ENCODE data around the gene PRR18.

The PRR18 gene

DNA sequence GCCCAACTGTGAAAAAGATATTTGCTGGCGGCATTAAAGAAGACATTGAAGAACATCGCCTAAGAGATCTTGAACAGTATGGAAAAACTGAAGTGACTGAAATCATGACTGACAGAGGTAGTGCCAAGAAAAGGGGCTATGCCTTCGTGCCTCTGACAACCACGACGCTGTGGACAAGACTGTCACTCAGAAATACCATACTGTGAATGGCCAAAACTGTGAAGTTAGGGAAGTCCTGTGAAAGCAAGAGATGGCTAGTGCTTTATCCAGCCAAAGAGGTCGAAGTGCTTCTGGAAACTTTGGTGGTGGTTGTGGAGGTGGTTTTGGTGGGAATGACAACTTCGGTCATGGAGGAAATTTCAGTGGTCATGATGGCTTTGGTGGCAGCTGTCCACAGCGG is 26.7 kb upstream of the PRR18 start:
- no peak for DNase-seq (ENCODE audit: low read depth)
- TF ChIP-seq, protein P1, sequence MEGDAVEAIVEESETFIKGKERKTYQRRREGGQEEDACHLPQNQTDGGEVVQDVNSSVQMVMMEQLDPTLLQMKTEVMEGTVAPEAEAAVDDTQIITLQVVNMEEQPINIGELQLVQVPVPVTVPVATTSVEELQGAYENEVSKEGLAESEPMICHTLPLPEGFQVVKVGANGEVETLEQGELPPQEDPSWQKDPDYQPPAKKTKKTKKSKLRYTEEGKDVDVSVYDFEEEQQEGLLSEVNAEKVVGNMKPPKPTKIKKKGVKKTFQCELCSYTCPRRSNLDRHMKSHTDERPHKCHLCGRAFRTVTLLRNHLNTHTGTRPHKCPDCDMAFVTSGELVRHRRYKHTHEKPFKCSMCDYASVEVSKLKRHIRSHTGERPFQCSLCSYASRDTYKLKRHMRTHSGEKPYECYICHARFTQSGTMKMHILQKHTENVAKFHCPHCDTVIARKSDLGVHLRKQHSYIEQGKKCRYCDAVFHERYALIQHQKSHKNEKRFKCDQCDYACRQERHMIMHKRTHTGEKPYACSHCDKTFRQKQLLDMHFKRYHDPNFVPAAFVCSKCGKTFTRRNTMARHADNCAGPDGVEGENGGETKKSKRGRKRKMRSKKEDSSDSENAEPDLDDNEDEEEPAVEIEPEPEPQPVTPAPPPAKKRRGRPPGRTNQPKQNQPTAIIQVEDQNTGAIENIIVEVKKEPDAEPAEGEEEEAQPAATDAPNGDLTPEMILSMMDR (IDR thresholded peaks at IDR 0.05; ENCODE audit: insufficient read depth, low read depth, low read length, missing control alignments), result no peak

GRCh38 chr6:166333172-166333995 is 25.2 kb upstream of the PRR18 start:
- H3K4me3 ChIP-seq (ENCODE audit: low read depth, low read length), result peak overlapping the region; percentile 40
- TF ChIP-seq, protein P1 (IDR thresholded peaks at IDR 0.05; ENCODE audit: insufficient read depth, low read depth, low read length, missing control alignments), result no peak
- peak; percentile 89 for DNase-seq (ENCODE audit: low read depth)

More for the DNA sequence above, 26.7 kb upstream of the PRR18 start:
- no peak overlapping the region for H3K4me3 ChIP-seq (ENCODE audit: low read depth, low read length)

DNA sequence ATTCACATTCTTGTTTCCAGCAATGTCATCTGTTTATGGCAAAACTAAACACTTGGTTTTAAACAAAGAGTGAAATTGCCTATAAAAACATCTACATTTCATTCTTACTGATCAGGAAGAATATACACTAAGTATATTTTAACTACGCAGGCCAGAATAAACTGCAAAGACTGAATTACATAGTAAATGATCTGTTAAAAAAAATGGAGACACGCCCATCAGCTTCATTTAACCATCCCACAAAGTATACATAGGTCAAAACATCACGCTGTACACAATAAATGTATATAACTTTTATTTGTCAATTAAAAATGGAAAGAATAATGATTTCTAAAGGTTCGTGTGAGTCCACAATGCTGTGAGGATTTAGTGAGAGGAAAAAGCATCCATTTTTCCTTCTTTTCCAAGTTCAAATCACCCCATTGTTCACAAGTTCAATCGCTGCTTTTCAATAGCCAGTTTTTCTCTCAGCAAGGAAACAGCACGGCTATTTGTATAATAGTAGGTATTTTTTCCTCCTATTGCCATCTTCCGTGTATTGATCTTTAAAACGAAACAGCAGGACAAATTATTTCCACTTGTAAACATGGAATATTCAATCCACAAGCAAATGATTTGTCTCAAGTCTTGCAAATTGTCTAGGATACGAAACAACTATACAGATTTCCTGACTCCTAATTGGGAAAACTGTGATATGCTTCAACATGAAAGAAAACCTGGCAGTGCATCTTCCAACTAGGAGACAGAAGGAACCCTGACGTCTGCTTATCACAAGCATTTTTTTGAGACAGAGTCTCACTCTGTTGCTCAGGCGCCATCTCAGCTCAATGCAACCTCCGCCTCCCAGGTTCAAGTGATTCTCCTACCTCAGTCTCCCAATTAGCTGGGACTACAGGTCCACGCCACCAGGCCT is 23.6 kb upstream of the PRR18 start:
- no peak for DNase-seq (ENCODE audit: low read depth)
- TF ChIP-seq, protein P1 (IDR thresholded peaks at IDR 0.05; ENCODE audit: insufficient read depth, low read depth, low read length, missing control alignments), result no peak
- peak overlapping the region; percentile 3; the same call in 1 of the 2 replicates for H3K4me3 ChIP-seq (ENCODE audit: low read depth, low read length)

DNA sequence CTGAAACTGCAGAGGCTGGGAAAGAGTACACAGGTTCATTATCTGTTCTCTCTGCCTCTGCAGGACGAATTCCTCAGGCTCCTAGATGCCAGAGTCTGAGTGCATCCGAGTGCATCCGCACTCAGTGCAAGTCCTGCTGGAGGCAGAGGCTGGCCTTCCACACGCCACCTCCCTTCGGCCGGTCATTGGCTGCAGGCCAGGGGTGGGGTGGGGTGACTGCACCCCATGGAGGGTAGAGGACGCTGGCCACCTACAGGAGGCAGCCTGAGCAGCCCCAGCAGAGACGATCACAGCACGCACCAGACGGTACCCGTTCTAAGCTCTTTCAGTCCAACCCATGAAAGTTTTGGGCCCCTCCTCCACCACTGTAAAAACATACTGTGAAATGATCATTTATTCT is 22.4 kb upstream of the PRR18 start:
- H3K4me3 ChIP-seq (ENCODE audit: low read depth, low read length), result no peak overlapping the region
- TF ChIP-seq, protein P1 (IDR thresholded peaks at IDR 0.05; ENCODE audit: insufficient read depth, low read depth, low read length, missing control alignments), result no peak
- no peak for DNase-seq (ENCODE audit: low read depth)

DNA sequence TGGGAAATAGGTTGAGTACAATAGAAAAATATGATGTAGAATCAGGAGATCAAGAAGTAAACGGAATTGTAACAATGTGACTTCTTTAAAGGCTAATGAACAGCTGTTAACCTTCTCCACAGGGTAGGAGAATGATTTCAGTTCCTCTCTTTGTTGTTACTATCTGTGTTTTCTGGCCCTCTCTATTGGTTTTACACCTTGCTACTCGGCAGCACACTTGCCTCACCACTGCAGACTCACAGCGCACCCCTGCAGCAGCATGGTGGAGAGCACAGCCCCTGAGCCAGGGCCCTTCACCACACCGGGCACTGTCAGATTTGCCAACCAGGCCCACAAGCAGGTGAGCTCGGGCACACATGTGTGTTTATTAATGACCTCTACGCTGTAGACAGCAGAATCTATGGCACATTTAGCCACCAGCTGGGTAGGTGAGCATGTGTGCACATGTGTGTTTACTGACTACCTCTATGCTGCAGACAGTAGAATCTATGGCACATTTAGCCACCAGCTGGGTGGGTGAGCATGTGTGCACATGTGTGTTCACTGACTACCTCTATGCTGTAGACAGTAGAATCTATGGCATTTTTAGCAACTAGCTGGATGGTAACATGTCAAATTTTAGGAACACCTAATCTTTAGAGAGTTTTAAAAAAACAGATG is 17.3 kb upstream of the PRR18 start:
- no peak overlapping the region for H3K4me3 ChIP-seq (ENCODE audit: low read depth, low read length)
- TF ChIP-seq, protein P1 (IDR thresholded peaks at IDR 0.05; ENCODE audit: insufficient read depth, low read depth, low read length, missing control alignments), result no peak
- DNase-seq (ENCODE audit: low read depth), result peak; percentile 42

DNA sequence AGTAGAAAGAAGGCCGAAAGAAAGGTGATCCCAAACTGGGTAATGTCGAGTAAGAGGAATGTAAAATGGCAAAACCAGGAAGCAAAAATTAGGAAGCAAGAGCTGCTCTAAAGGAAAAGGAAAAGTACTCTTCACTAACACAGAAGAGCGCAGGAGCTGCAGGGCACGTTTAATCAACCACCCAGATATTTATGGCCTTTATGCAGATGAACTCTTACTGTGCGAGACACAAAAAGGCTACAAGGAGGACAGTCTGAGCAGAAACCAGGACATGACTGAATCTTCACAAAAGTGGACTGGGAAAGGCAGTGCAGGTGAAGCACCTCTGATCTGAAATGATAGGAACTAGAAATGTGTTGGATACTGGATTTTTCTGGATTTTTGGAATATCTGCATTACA is 15.2 kb upstream of the PRR18 start:
- TF ChIP-seq, protein P1 (IDR thresholded peaks at IDR 0.05; ENCODE audit: insufficient read depth, low read depth, low read length, missing control alignments), result no peak
- DNase-seq (ENCODE audit: low read depth), result no peak
- no peak overlapping the region for H3K4me3 ChIP-seq (ENCODE audit: low read depth, low read length)
